COLO668 (cell line): ENCODE results near the gene AFG3L2.

Experiments used
- DNase-seq: peaks from one replicate; lab custom pipeline; 2025; ENCODE audit not compliant: unreplicated experiment; lab: John Stamatoyannopoulos, UW

The AFG3L2 gene

DNA sequence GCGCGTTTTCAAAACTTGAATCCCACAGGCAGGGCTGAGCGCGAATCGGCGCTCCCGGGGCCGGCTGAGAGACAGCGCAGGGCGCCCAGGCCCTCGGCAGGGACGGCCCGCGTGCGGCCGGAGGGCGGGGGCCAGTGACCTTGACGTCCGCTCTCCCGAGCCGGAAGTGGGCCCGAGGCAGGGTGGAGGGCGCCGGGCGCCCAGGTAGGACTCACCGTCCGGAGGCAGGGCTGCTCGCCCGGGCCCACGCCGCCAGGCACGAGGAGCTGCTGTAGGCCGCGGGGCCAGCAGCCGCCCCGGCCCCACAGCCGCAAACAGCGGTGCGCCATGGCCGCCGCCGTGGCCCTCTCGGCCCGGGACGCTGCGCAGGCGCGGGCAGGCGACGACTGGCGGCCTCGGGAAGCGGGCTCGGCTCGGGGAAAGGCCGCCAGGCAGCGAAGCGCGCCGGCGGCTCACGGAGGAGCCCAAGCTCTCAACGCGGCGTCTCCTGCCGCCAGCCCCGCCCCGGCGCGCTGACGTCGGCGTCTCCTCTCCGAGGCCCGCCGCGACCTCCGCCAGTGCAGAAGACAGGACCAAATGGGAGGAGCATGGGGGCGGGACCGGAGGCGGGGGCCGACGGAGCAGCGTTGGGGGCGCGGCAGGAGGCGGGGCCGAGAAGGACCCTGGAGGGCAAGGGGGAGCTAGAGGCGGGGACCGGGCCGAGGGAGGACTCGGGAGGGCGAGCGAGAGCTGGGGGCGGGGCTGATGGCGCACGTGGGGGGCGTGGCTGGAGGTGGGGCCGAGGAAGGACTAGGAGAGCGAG, at the start of gene AFG3L2:
Gene AFG3L2 (minus strand): TSS at position 474 of the 802 bp plus-strand sequence. CDS start 145 bp downstream, at position 329.
- DNase-seq, result peak; percentile 100

- no peak for DNase-seq
Measured at GRCh38 chr18:12424252-12424651, 47.2 kb upstream of the AFG3L2 start.

GRCh38 chr18:12423820-12424219, 46.8 kb upstream of the AFG3L2 start:
- DNase-seq, result peak; percentile 23

DNA sequence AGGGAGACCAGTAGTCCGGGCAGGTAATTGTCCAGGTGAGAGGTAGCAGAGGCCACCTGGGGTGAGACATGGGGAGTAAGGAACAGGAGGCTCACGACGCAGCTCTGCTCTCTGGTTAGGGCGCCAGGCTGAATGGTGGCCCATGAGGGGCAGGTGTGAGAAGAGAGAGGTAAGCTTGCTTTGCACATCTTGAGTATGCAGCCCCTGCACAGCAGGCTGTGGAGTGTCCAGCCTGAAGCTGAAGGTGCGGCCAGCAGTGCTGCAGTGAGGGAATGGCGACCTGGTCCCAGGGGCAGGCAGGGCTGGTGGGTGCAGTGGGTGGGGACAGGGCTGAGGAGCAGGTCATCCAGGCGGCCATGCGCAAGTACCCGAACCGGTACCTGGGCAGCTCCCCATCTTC, 46.4 kb upstream of the AFG3L2 start:
- DNase-seq, result no peak

DNA sequence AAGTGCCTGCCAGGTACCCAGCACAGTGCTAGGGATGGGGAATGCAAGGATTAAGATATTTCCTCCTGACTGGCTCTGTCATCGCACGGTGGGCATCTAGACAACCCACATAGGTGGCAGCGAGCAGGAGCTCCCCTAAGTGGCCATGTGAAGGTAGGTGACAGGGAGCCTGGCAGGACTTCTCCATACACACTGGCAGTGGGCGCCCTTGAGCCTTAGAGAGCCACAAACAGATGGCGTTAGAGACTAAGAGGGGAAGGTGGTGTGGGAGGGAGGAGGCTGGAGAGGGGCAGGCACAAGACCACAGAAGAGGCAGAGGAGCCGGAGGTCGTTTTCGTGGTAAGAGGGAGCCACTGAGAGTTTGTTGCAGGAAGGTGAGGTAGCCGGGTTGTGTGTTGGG, 45.9 kb upstream of the AFG3L2 start:
- peak; percentile 44 for DNase-seq

DNA sequence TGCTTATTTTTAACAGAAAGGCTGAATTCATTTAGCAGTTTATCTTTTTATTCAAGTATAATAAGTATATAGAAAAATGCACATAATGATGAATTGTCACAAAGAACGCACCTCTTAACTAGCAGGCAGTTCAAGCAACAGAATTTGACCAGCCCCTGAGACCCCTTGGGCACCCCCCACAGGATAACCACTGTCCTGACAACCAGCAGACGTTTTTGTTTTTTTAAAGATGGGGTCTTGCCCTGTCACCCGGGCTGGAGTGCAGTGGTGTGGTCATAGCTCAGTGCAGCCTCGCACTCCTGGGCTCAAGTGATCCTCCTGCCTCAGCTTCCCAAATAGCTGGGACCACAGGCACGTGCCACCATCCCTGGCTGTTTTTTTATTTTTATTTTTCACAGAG, 44.7 kb upstream of the AFG3L2 start:
- no peak for DNase-seq

DNA sequence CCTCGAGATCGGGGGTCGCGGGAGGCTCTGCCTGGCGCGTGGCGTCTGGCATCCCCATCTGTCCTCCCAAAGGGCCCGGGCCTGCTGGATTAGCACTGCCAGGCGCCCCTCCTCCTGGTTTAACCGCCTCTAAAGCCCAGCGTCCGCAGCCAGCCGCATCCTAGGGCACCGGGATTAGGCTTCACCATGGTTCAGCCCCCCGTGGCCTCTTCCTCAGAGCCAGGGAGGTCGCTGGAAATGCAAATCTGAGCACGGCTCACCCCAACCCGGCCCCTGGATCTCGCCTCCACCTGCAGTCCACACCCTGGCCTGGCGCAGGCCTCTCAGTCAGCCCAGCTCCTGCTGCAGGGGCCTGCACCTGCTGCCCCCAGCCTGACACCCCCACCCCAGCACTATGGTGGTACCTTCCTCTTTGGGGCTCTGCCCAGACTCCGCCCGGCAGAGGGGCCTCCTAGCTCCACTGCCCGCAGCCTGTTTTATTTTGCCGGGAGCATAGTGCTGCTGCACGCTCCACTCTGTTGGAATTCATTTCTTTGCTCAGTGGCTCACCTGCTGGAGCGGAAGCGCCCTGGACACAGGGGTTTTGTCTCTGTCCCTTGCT, 43.9 kb upstream of the AFG3L2 start:
- DNase-seq, result peak; percentile 46

- no peak for DNase-seq
Measured at GRCh38 chr18:12417687-12418086, 40.7 kb upstream of the AFG3L2 start.

DNA sequence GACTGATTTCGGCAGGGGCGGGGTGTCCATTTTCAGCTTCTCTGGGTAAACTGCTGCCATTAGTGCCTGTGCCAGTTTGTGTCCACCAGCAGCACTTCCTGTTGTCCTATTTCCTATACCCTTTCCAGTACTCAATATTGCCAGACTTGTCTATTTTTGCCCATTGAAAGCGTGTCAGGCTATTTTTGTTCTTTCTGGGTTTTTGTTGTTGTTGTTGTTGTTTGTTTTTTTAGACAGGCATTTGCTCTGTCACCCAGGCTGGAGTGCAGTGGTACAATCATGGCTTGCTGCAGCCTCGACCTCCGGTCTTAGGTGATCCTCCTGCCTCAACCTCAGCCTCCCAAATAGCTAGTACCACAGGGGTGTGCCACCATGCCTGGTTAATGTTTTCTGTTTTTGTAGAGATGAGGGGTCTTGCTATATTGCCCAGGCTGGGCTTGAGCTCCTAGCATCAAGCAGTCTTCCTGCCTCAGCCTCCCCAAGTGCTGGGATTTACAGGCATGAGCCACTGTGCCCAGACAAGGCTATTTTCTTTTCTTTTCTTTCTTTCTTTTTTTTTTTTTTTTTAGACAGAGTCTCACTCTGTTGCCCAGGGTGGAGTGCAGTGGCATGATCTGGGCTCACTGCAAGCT, 39.2 kb upstream of the AFG3L2 start:
- DNase-seq, result no peak

- DNase-seq, result no peak
Measured at GRCh38 chr18:12411456-12411855, 34.4 kb upstream of the AFG3L2 start.

- DNase-seq, result peak; percentile 35
Measured at GRCh38 chr18:12410747-12411146, 33.7 kb upstream of the AFG3L2 start.

DNA sequence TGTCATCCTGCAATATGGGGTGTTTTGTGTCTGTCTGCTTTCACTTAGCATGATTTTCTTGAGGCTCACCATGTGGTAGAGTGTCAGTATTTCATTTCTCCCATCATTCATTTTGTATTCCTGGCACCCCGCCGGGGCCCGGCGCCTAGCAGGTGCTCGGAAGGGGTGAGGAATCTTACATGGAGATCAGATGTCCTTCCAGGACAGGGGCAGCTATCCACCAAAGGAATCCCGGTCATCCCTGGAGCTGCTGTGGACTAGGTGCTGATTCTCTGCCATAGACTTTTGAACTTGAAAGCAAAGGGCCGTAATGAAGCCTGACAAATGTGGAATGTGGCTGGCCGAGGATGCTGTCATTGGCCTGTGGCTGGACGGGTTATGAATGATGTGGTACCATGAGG, 33.1 kb upstream of the AFG3L2 start:
- no peak for DNase-seq

GRCh38 chr18:12409469-12409868, 32.4 kb upstream of the AFG3L2 start:
- DNase-seq, result no peak

DNA sequence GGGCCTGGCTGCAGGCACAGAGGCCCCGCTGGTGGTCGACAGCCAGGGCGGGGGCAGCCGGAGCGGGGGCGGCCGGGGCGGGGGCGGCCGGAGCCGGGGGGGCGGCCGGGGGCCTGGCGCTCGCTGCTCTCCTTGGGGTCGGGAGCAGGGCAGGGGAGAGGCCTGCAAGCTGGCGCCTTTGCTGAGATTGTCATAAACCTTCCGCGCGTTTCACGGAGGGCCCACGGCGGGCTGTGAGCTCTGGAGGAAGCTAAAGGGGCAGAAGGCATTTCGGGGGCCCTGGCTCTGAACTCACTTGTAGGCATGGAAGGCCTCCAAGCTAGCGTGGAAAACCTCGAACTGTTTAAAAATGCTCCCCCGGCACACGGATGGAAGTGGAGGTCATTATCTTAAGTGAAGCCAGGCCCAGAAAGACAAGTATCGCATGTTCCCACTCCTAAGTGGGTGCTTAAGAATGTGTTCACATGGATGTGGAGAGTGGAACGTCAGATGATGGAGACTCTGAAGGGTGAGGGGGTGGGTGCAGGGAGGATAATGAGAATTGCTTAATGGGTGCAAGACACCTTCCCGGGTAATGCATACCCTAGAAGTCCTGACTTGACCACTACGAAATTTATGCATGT, 31.3 kb upstream of the AFG3L2 start:
- no peak for DNase-seq

GRCh38 chr18:12406371-12407111, 29.5 kb upstream of the AFG3L2 start:
- no peak for DNase-seq

- DNase-seq, result no peak
Measured at GRCh38 chr18:12405066-12405465, 28.0 kb upstream of the AFG3L2 start.

DNA sequence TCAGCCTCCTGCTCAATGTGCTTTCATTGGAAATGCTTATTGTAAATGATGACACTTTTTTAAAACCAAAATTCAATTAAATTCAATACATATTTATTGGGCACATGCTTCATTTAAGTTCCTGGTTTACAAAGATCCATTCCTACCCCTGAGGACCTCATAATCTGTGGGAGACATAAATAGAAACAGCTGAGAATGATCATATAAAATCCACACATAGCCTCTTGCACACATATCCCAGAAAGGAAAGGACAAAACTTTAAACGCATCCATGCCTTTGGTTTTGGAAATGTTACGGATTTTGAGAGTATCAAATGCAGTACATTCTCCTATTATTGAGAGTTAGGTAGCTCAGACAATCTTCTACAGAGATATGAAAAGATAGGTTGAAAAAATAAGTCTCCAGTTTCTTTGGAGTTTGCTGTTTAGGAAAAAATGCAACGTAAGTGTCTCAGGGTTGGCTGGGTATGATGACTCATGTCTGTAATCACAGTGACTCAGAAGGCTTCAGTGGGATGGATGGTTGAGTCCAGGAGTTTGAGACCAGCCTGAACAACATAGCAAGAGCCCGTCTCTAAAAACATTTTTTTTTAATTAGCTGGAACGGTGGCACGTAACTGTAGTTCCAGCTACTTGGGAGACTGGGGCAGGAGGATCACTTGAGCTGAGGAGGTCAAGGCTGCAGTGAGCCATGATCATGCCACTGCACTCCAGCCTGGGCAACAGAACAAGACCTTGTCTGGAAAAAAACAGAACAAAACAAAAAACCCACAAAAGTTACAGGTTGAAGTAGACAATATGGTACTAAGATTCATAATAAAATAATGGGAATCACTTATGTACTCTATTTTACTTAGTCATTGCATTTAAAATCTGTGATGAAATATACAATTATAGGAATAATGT, 26.8 kb upstream of the AFG3L2 start:
- DNase-seq, result no peak

- DNase-seq, result peak; percentile 42
Measured at GRCh38 chr18:12401881-12402280, 24.9 kb upstream of the AFG3L2 start.

DNA sequence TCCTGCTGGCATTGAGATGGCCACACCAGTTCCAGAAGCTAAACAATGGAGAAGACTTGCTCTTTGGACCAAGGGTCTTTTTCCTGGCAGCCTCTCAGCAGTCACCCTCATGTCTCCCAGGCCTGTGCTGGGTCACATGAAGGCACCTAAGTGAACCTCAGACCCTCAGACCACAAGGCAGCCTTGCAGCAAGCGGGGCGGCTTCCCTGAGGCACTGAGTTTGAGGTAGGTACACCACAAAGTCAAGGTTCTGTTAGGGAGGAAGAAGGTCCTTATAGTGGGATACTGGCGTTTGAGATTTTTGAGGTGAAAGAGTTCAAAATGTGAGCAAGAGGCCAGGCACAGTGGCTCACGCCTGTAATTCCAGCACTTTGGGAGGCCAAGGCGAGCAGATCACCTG, 22.2 kb upstream of the AFG3L2 start:
- DNase-seq, result no peak

- no peak for DNase-seq
Measured at GRCh38 chr18:12398625-12399024, 21.6 kb upstream of the AFG3L2 start.
